ENCODE results near the gene OR8B8.

The OR8B8 gene

GRCh38 chr11:124445646-124446150 lies at the start of gene OR8B8:
TSS of gene OR8B8 (minus strand) at chr11:124445696. CDS start at chr11:124441085, 4,611 bp downstream.
- DNase-seq (ENCODE audit: low read depth), result no peak
- TF ChIP-seq CTCF (IDR thresholded peaks at IDR 0.05; ENCODE audit: low read depth, low read length, missing control alignments), result no peak
- no peak within 1 kb of the TSS for H3K4me3 ChIP-seq (ENCODE audit: low read depth, low read length)

GRCh38 chr11:124493016-124493655 lies 47.6 kb upstream of the OR8B8 start:
- no peak overlapping the region for H3K4me3 ChIP-seq (ENCODE audit: low read depth, low read length)
- TF ChIP-seq CTCF (IDR thresholded peaks at IDR 0.05; ENCODE audit: low read depth, low read length, missing control alignments), result no peak
- DNase-seq (ENCODE audit: low read depth), result no peak

GRCh38 chr11:124483422-124483821 lies 37.9 kb upstream of the OR8B8 start:
- TF ChIP-seq CTCF (IDR thresholded peaks at IDR 0.05; ENCODE audit: low read depth, low read length, missing control alignments), result no peak
- no peak for DNase-seq (ENCODE audit: low read depth)
- no peak overlapping the region for H3K4me3 ChIP-seq (ENCODE audit: low read depth, low read length)

GRCh38 chr11:124482362-124483147 lies 37.1 kb upstream of the OR8B8 start:
- no peak overlapping the region for H3K4me3 ChIP-seq (ENCODE audit: low read depth, low read length)
- TF ChIP-seq CTCF (IDR thresholded peaks at IDR 0.05; ENCODE audit: low read depth, low read length, missing control alignments), result no peak
- DNase-seq (ENCODE audit: low read depth), result no peak

GRCh38 chr11:124481365-124482323 lies 36.1 kb upstream of the OR8B8 start:
- DNase-seq (ENCODE audit: low read depth), result no peak
- no peak overlapping the region; the same call in 1 of the 2 replicates for H3K4me3 ChIP-seq (ENCODE audit: low read depth, low read length)
- TF ChIP-seq CTCF (IDR thresholded peaks at IDR 0.05; ENCODE audit: low read depth, low read length, missing control alignments), result no peak

- no peak for TF ChIP-seq CTCF (IDR thresholded peaks at IDR 0.05; ENCODE audit: low read depth, low read length, missing control alignments)
- DNase-seq (ENCODE audit: low read depth), result no peak
- no peak overlapping the region for H3K4me3 ChIP-seq (ENCODE audit: low read depth, low read length)
These were observed 34.1 kb upstream of the OR8B8 start for GRCh38 chr11:124479561-124479960.
